ENCODE results near the gene GPR148. TPM values are rescaled to one million over a fixed set of nuclear protein-coding genes. Genes with fewer than 3 reads are reported as not detected.
"Not testable (repeated sequence)": the region's sequence is repeated elsewhere in the genome, so short reads cannot be mapped to it uniquely, and the experiment has no call there.

The GPR148 gene
- total and polyA plus RNA-seq, 2 experiments from 2014 or later = 0.16 TPM; not detected in 1

GRCh38 chr2:130728007-130728454, 839 bp upstream of the GPR148 start (continued):
- no peak for TF ChIP-seq ZNF462 (CRISPR knock-in tag; IDR thresholded peaks at IDR 0.05)
- no peak for TF ChIP-seq ZNF114 (CRISPR knock-in tag; IDR thresholded peaks at IDR 0.05)
- no peak for TF ChIP-seq NANOG (IDR thresholded peaks at IDR 0.05; ENCODE audit: borderline replicate concordance)

- Histone ChIP-seq H3K4me2 (no peak overlapping the region), H3K27ac (ENCODE audit: low read depth) (no peak overlapping the region), H3K36me3 (ENCODE audit: insufficient read depth) (no peaks in the 10 kb centered on the region), H3F3A (replicated peaks; ENCODE audit: low read depth) (no peaks in the 10 kb centered on the region), H3K79me2 (replicated peaks; ENCODE audit: insufficient read depth) (no peaks in the 10 kb centered on the region), H2AFZ (no peak overlapping the region), H3K9me2 (ENCODE audit: insufficient read depth) (0 out of 2 replicates have a peak, but pooled peaks cover under 1% of the 10 kb centered on the region), H3K4me1 (ENCODE audit: insufficient read depth) (no peaks in the 10 kb centered on the region; the same call in 1 of the 2 replicates), H3K27me3 (ENCODE audit: insufficient read depth) (peaks cover 15% of the 10 kb centered on the region), H3K4me3 (no peak overlapping the region), H4K20me1 (replicated peaks; ENCODE audit: insufficient read depth) (no peaks in the 10 kb centered on the region)
- Mint-ChIP-seq H3K4me3 (peak overlapping the region; percentile 5; the same call in 1 of the 3 replicates), H3K27me3 (ENCODE audit: insufficient read depth, low read depth, poor library complexity) (peaks cover 15% of the 10 kb centered on the region), H3K36me3 (ENCODE audit: low read depth) (no peaks in the 10 kb centered on the region), H3K9me3 (no peaks in the 10 kb centered on the region; the same call in 2 of the 3 replicates), H3K27ac (no peak overlapping the region), H3K4me1 (peaks cover 11% of the 10 kb centered on the region; the same call in 2 of the 3 replicates)
- DNase-seq (ENCODE audit: low spot score) = no peak
- ATAC-seq = no peak
- TF ChIP-seq EZH2phosphoT487 (IDR thresholded peaks at IDR 0.05; ENCODE audit: unreplicated experiment) (no peak), NANOG (IDR thresholded peaks at IDR 0.05; ENCODE audit: borderline replicate concordance) (no peak), REST (IDR thresholded peaks at IDR 0.05; ENCODE audit: unreplicated experiment) (no peak), JUNB (IDR thresholded peaks at IDR 0.05; ENCODE audit: unreplicated experiment) (no peak)
Measured at GRCh38 chr2:130729322-130730299, 741 bp downstream of the GPR148 start.

GRCh38 chr2:130732257-130732656, 3.4 kb downstream of the GPR148 start:
- not testable (repeated sequence) for H3K9me2 ChIP-seq (ENCODE audit: insufficient read depth); DNase-seq (ENCODE audit: low spot score); ATAC-seq; H3K4me2 ChIP-seq; H3K9me3 Mint-ChIP-seq; H3K4me1 ChIP-seq (ENCODE audit: insufficient read depth); H3K36me3 ChIP-seq (ENCODE audit: insufficient read depth); H3K36me3 Mint-ChIP-seq (ENCODE audit: low read depth); H3F3A ChIP-seq (replicated peaks; ENCODE audit: low read depth); H3K27ac Mint-ChIP-seq; H4K20me1 ChIP-seq (replicated peaks; ENCODE audit: insufficient read depth); H2AFZ ChIP-seq; H3K27ac ChIP-seq (ENCODE audit: low read depth); H3K4me3 ChIP-seq; H3K79me2 ChIP-seq (replicated peaks; ENCODE audit: insufficient read depth); H3K27me3 ChIP-seq (ENCODE audit: insufficient read depth); H3K4me3 Mint-ChIP-seq
- H3K27me3 Mint-ChIP-seq (ENCODE audit: insufficient read depth, low read depth, poor library complexity) = peaks cover 17% of the 10 kb centered on the region
- H3K4me1 Mint-ChIP-seq = peaks cover 11% of the 10 kb centered on the region; the same call in 2 of the 3 replicates

All from GM23338 (cell line).